ENCODE measurements around the gene IL12RB1. TPM values are rescaled to one million over a fixed set of nuclear protein-coding genes. Genes with fewer than 3 reads are reported as not detected.

Gene IL12RB1
- total and polyA plus RNA-seq, 2 of the 13 experiments (the other 11 are each of a cell fraction or from before 2014, with no cell fraction given): 0.03 to 0.04 TPM

DNA sequence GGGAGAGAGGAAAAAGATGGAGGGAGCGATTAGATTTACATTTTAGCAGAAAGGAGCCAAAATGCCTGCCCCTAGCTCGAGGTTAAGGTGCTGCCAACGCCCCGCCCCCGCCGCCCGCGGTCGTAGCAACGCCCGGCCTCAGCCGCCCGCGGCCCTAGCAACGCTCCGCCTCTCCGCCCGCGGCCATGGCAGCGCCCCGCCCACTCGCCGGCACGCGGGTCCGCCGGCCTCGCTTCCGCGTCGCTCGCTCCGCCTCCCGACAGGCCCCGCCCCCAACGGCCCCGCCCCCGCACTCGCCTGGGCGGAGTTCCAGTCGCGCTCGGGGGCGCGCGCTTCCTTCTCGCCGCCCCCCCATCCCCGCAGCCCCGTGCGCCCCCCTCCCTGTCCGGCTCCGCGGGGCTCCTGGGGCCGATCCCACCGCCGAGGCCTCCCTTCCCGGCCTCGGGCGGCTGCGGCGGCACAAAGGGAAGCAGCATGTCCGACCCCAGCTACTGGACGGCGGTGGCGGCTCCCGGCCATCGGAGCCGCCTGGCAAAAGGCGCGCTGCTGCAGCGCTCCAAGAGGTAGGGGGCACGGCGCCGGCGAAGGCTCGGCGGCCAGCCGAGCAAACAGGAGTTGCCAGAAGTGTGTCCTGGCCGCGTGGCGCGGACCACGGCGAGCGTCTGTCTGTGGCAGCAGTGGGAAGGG is 31.1 kb upstream of the IL12RB1 start (continued):
- TF ChIP-seq NFIB (CRISPR knock-in tag; IDR thresholded peaks at IDR 0.05; ENCODE audit: borderline replicate concordance) (no peak), TEAD2 (CRISPR knock-in tag; IDR thresholded peaks at IDR 0.05) (no peak), NBN (conservative IDR thresholded peaks at IDR 0.05) (no peak), PAF1 (CRISPR knock-in tag; IDR thresholded peaks at IDR 0.05) (no peak), AGO2 (optimal IDR thresholded peaks at IDR 0.05; ENCODE audit: low read depth, low read length) (peak; percentile 79), ELF3 (CRISPR knock-in tag; IDR thresholded peaks at IDR 0.05) (no peak; the same call in 1 of the 2 replicates), RORA (CRISPR knock-in tag; IDR thresholded peaks at IDR 0.05) (no peak), HNRNPLL (IDR thresholded peaks at IDR 0.05; ENCODE audit: low read depth, low read length, poor library complexity, severe bottlenecking) (peak; percentile 31), ZNF530 (CRISPR knock-in tag; IDR thresholded peaks at IDR 0.05; ENCODE audit: low read depth) (no peak), ZNF547 (CRISPR knock-in tag; IDR thresholded peaks at IDR 0.05) (0 out of 2 replicates have a peak, but pooled peaks have one; percentile 33), SETDB1 (CRISPR knock-in tag; IDR thresholded peaks at IDR 0.05; ENCODE audit: borderline replicate concordance) (no peak)
- TF ChIP-seq, protein P1, sequence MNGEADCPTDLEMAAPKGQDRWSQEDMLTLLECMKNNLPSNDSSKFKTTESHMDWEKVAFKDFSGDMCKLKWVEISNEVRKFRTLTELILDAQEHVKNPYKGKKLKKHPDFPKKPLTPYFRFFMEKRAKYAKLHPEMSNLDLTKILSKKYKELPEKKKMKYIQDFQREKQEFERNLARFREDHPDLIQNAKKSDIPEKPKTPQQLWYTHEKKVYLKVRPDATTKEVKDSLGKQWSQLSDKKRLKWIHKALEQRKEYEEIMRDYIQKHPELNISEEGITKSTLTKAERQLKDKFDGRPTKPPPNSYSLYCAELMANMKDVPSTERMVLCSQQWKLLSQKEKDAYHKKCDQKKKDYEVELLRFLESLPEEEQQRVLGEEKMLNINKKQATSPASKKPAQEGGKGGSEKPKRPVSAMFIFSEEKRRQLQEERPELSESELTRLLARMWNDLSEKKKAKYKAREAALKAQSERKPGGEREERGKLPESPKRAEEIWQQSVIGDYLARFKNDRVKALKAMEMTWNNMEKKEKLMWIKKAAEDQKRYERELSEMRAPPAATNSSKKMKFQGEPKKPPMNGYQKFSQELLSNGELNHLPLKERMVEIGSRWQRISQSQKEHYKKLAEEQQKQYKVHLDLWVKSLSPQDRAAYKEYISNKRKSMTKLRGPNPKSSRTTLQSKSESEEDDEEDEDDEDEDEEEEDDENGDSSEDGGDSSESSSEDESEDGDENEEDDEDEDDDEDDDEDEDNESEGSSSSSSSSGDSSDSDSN (CRISPR knock-in tag; IDR thresholded peaks at IDR 0.05): peak; percentile 45; the same call in 1 of the 2 replicates
- TF ChIP-seq, protein P2, sequence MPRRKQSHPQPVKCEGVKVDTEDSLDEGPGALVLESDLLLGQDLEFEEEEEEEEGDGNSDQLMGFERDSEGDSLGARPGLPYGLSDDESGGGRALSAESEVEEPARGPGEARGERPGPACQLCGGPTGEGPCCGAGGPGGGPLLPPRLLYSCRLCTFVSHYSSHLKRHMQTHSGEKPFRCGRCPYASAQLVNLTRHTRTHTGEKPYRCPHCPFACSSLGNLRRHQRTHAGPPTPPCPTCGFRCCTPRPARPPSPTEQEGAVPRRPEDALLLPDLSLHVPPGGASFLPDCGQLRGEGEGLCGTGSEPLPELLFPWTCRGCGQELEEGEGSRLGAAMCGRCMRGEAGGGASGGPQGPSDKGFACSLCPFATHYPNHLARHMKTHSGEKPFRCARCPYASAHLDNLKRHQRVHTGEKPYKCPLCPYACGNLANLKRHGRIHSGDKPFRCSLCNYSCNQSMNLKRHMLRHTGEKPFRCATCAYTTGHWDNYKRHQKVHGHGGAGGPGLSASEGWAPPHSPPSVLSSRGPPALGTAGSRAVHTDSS (CRISPR knock-in tag; conservative IDR thresholded peaks at IDR 0.05): no peak
- TF ChIP-seq, protein P3, sequence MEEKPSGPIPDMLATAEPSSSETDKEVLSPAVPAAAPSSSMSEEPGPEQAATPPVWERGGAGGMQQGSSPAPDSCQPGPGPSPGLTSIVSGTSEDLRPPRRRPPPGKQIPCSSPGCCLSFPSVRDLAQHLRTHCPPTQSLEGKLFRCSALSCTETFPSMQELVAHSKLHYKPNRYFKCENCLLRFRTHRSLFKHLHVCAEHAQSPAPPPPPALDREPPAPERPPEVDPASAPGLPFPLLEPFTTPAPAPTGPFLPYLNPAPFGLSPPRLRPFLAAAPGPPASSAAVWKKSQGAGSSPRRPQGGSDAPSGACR (CRISPR knock-in tag; IDR thresholded peaks at IDR 0.05): no peak
- TF ChIP-seq, protein P4, sequence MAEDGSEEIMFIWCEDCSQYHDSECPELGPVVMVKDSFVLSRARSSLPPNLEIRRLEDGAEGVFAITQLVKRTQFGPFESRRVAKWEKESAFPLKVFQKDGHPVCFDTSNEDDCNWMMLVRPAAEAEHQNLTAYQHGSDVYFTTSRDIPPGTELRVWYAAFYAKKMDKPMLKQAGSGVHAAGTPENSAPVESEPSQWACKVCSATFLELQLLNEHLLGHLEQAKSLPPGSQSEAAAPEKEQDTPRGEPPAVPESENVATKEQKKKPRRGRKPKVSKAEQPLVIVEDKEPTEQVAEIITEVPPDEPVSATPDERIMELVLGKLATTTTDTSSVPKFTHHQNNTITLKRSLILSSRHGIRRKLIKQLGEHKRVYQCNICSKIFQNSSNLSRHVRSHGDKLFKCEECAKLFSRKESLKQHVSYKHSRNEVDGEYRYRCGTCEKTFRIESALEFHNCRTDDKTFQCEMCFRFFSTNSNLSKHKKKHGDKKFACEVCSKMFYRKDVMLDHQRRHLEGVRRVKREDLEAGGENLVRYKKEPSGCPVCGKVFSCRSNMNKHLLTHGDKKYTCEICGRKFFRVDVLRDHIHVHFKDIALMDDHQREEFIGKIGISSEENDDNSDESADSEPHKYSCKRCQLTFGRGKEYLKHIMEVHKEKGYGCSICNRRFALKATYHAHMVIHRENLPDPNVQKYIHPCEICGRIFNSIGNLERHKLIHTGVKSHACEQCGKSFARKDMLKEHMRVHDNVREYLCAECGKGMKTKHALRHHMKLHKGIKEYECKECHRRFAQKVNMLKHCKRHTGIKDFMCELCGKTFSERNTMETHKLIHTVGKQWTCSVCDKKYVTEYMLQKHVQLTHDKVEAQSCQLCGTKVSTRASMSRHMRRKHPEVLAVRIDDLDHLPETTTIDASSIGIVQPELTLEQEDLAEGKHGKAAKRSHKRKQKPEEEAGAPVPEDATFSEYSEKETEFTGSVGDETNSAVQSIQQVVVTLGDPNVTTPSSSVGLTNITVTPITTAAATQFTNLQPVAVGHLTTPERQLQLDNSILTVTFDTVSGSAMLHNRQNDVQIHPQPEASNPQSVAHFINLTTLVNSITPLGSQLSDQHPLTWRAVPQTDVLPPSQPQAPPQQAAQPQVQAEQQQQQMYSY (CRISPR knock-in tag; IDR thresholded peaks at IDR 0.05): no peak
